NCI-H2081 treated with DMSO at 0.1 percent for 48 hours (cell line): ENCODE measurements around the gene CPA2.

ENCODE experiments used
- DNase-seq: peaks from one replicate; lab custom pipeline; 2025; lab: John Stamatoyannopoulos, UW

Gene CPA2

GRCh38 chr7:130254555-130254954 is 12.1 kb upstream of the CPA2 start:
- DNase-seq = no peak

- no peak for DNase-seq
These were observed 10.0 kb upstream of the CPA2 start for GRCh38 chr7:130256704-130257103.

GRCh38 chr7:130258494-130259078 is 8.1 kb upstream of the CPA2 start:
- DNase-seq = no peak

GRCh38 chr7:130262448-130262847 is 4.2 kb upstream of the CPA2 start:
- DNase-seq = no peak

GRCh38 chr7:130263130-130263529 is 3.5 kb upstream of the CPA2 start:
- no peak for DNase-seq

GRCh38 chr7:130266961-130267321 is 278 bp downstream of the CPA2 start:
- DNase-seq = no peak

GRCh38 chr7:130268463-130269317 is 2.0 kb downstream of the CPA2 start:
- peak; percentile 55 for DNase-seq

GRCh38 chr7:130269318-130269694 is 2.6 kb downstream of the CPA2 start:
- DNase-seq = no peak

GRCh38 chr7:130270947-130271800 is 4.5 kb downstream of the CPA2 start:
- no peak for DNase-seq

GRCh38 chr7:130272381-130273080 is 5.9 kb downstream of the CPA2 start:
- peak; percentile 68 for DNase-seq

- DNase-seq = peak; percentile 93
These were observed 6.6 kb downstream of the CPA2 start for GRCh38 chr7:130273081-130273932.

GRCh38 chr7:130273933-130274255 is 7.2 kb downstream of the CPA2 start:
- peak; percentile 80 for DNase-seq

GRCh38 chr7:130274296-130274695 is 7.6 kb downstream of the CPA2 start:
- no peak for DNase-seq

- no peak for DNase-seq
These were observed 8.4 kb downstream of the CPA2 start for GRCh38 chr7:130274983-130275591.

- DNase-seq = peak; percentile 50
These were observed 9.2 kb downstream of the CPA2 start for GRCh38 chr7:130275826-130276297.

- DNase-seq = no peak
These were observed 10.4 kb downstream of the CPA2 start for GRCh38 chr7:130276796-130277762.

- DNase-seq = no peak
These were observed 11.3 kb downstream of the CPA2 start for GRCh38 chr7:130277763-130278643.

- no peak for DNase-seq
These were observed 12.2 kb downstream of the CPA2 start for GRCh38 chr7:130278860-130279259.

GRCh38 chr7:130279286-130279685 is 12.6 kb downstream of the CPA2 start:
- DNase-seq = no peak
